ENCODE measurements around the gene RBM25.

DNA sequence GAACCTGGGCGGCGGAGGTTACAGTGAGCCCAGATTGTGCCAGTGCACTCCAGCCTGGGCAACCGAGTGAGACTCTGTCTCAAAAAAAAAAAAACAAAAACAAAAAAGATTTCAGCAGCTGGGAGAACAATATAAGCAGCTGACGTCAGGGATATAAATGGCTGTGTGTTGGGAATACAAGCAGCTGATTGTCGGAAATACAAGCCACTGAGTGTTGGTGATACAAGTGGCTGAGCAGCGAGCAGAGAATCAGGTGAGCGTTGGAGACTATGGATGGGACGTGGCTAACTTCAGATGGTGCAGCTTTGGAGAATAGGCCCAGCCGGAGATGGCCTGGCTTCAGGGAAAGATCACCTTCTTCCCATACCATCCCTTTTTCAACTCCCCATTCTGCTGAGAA lies 109.9 kb downstream of the RBM25 start:
- TF ChIP-seq, protein P1, sequence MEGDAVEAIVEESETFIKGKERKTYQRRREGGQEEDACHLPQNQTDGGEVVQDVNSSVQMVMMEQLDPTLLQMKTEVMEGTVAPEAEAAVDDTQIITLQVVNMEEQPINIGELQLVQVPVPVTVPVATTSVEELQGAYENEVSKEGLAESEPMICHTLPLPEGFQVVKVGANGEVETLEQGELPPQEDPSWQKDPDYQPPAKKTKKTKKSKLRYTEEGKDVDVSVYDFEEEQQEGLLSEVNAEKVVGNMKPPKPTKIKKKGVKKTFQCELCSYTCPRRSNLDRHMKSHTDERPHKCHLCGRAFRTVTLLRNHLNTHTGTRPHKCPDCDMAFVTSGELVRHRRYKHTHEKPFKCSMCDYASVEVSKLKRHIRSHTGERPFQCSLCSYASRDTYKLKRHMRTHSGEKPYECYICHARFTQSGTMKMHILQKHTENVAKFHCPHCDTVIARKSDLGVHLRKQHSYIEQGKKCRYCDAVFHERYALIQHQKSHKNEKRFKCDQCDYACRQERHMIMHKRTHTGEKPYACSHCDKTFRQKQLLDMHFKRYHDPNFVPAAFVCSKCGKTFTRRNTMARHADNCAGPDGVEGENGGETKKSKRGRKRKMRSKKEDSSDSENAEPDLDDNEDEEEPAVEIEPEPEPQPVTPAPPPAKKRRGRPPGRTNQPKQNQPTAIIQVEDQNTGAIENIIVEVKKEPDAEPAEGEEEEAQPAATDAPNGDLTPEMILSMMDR (IDR thresholded peaks at IDR 0.05): no peak
- TF ChIP-seq POLR2A (IDR thresholded peaks at IDR 0.05): no peak
- no peak for TF ChIP-seq EP300 (IDR thresholded peaks at IDR 0.05)
- no peak for TF ChIP-seq POLR2AphosphoS5 (IDR thresholded peaks at IDR 0.05)

Measured in suprapubic skin (tissue), 4 donors.